ENCODE data around the gene IFRD2.

The IFRD2 gene, protein sequence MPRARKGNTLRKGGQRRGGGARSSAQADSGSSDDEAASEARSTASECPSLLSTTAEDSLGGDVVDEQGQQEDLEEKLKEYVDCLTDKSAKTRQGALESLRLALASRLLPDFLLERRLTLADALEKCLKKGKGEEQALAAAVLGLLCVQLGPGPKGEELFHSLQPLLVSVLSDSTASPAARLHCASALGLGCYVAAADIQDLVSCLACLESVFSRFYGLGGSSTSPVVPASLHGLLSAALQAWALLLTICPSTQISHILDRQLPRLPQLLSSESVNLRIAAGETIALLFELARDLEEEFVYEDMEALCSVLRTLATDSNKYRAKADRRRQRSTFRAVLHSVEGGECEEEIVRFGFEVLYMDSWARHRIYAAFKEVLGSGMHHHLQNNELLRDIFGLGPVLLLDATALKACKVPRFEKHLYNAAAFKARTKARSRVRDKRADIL
- 20.8 to 27.5 (median 22.9) reads per million in 4 donors for total RNA-seq

DNA sequence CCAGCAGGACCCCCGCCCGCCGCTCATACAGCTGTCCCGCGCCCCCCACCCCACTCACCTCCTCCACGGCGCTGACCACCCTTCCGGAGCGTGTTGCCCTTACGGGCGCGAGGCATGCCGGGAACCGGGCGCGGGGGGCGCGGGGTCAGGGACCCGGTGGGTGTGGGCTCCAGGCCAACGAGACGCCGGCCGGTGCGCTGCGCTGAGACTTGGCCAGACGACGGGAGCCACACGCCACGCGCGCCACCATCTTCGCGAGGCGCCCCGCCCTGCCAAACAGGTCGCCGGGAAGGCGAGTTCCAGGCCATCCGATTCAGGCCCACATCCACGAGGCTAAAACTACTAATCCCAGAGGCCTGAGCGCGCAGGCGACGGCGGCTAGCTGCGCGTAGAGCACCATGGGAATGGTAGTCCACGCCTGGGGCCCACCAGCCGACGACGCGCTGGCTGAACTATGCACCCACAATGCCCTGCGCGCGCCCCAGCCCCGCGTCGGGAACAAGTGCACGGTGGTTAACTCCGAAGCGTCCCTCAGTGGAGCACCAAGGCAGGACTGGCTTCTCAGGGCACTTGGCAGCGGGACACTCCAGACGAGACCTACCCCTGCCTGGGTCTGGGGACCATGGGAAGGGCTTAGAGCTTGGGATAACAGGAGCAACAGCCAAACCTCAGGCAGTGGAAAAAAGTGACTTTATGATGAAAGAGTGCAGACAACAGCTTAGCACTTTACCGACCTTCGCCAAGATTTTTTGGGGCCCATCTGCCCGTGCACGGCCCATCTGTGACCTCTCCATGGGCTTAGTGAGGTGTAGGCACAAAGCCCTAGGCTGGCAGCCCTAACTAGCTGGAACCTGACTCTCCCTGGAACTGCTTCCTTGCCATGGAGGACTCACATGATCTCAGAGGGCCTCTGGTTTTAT lies at the start of gene IFRD2:
TSS of gene IFRD2 (minus strand) at position 271 of the 920 bp plus-strand sequence. CDS start at position 116, 155 bp downstream.
- DNase-seq, result peak; percentile 90 to 98 (median 94)

DNA sequence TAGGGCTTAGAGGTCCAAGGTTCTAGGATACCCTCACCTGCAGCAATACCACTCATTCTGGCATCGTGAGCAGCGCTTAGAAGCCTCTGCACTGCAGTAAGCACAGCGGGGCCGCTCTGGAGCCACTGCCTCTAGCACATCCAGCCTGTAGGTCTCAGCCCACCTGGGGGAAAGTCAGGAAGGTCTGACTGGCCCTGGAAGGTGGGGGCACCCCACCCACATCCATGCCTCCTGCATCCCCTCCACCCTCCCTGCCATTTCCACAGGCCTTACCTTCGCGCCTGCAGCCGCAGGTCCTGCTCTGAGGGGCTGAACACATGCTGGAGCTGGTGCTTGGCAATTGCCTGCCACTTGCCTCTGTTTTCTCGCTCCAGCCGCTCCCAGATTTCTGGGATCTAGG lies 49.3 kb upstream of the IFRD2 start:
- no peak for DNase-seq

DNA sequence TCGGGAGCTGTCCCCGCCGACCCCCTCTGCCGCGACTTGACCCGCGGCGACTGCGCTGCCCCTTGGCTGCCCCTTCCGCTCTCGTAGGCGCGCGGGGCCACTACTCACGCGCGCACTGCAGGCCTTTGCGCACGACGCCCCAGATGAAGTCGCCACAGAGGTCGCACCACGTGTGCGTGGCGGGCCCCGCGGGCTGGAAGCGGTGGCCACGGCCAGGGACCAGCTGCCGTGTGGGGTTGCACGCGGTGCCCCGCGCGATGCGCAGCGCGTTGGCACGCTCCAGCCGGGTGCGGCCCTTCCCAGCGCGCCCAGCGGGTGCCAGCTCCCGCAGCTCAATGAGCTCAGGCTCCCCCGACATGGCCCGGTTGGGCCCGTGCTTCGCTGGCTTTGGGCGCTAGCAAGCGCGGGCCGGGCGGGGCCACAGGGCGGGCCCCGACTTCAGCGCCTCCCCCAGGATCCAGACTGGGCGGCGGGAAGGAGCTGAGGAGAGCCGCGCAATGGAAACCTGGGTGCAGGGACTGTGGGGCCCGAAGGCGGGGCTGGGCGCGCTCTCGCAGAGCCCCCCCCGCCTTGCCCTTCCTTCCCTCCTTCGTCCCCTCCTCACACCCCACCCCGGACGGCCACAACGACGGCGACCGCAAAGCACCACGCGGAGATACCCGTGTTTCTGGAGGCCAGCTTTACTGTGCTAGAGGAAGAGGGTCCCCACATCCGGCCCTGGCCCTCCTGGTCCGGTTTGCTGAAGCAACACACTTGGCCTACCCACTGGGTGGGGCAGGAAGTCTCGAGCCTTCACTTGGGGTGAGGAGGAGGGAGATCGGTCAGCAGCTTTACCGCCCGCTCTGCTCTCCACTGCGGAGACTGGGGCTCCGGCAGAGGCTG lies 48.5 kb upstream of the IFRD2 start, which contains the start of gene RASSF1:
TSS of gene RASSF1 (minus strand) at position 389 of the 882 bp plus-strand sequence. CDS start at position 358, 31 bp downstream.
- peak; percentile 39 to 87 (median 56) for DNase-seq

DNA sequence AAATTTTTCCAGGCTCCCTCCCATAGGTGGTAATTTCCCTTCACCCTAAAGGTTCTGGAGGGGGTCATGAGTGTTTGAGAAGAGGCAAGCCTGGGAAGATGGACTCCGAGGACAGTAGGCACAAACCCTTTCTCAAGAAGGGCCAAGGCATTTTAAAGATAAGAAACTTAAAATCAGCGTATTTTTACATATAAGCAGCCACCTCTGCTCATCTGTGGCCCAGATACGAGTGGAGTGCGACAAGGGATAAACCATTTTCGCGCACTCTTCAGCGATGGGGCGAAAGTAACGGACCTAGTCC lies 47.9 kb upstream of the IFRD2 start:
- no peak for DNase-seq

DNA sequence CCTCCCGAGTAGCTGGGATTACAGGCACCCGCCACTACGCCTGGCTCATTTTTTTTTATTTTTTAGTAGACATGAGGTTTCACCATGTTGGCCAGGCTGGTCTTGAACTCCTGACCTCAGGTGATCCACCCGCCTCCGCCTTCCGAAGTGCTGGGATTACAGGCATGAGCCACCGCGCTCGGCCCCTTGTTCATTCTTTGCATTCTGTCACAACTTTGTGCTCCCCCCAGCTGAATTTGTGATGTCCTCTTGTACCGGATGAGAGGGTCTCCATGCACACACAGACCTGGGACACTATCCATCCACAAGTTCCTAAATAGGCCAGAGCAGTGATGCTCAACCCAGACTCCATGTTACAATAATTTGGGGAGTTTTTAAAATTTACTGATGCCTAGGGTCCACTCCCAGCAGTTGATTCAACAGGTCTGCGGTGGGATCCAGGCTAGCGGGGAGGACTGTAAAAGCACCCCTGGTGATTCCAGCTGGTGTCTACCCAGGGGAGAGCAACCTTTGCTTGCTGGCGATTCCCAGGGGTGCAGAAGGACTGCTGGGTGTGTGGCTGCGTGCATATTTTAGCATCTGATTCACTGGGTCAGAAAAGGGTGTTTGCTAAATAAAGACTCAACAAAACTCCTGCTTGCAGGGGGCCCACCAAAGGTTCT lies 47.4 kb upstream of the IFRD2 start:
- DNase-seq, result no peak

DNA sequence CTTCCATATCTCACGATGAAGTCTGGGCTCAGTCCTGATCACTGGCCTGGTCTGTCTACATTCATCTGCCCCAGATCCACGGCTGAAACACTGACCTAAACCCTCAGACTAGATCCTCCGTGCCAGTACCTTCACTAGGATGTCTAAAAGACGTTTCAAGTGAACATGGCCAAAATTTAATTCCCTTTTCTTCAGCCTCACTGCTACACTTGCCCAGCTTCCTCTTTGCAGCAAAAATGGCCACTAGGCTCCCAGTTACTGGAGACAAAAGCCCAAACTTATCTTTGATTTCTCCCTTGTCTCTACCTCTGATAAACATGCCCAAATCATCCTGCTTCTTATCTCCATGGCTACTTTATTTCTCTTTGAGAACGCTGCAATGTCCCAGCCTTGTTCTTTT lies 46.7 kb upstream of the IFRD2 start:
- no peak for DNase-seq

DNA sequence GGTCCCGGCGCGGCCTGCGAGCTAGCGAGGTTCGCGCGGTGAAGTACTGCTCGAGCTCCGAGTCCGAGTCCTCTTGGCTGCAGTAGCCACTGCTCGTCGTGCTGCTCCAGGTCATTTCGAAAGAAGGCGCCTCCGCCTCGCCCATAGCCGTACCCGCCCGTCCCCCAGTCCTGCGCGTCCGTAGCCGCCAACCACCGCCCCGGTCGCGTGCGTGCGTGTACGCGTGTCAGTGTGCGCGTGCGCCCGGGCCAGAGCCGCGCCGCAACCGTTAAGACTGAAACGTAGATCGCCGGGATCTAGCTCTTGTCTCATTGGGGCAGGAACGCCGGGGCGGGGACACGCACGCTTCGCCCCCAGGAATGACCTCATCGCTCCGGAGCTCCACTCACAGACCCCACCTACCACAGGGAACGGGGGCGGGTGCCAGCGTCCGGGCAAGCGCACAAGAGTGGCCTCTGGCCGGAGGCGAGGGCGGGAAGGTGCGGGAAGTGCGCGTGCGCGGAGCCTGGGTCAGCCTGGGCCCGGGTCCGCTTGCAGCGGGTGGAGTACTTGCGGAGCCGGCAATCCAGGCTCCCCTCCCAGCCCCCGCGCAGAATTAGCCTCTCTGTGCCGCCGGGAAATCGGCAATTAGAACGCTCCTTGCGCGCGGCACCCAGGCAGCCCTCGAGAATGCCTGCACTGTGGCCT lies 45.1 kb upstream of the IFRD2 start:
- DNase-seq, result peak; percentile 86 to 99 (median 89)

DNA sequence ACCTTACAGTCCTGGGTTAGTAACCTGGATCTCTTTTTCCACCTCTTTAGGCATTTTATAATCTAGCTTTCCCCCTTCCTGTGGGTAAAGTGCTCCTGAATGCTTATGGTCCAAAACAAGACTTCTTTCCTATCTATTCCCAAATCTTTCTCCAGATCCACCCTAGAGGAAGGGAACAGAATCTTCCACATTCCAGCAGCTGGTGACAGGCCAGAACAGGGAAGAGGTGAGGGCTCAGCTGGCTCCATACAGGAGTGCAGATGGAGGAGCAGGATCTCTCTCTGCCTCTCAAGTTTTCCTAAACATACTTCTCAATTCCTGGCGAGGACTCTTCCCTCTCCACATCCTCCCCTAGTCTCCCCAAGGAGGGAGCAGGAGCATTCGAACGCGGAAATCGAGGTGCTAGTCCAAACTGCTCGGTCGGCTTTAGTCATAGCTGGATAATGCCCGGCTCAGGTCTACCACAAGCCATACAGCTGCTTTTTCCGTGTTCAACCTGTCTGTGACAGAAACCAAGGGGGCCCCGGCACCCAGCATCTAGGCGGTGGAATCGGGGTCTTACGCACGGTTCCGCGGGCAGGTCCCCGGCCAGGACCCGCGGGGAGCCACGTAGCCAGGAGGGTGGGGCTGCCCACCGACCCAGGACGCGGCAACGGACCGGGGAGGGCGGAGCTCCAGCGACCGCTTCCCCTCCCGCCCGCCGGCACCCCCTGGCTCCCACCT lies 44.4 kb upstream of the IFRD2 start:
- DNase-seq, result no peak

DNA sequence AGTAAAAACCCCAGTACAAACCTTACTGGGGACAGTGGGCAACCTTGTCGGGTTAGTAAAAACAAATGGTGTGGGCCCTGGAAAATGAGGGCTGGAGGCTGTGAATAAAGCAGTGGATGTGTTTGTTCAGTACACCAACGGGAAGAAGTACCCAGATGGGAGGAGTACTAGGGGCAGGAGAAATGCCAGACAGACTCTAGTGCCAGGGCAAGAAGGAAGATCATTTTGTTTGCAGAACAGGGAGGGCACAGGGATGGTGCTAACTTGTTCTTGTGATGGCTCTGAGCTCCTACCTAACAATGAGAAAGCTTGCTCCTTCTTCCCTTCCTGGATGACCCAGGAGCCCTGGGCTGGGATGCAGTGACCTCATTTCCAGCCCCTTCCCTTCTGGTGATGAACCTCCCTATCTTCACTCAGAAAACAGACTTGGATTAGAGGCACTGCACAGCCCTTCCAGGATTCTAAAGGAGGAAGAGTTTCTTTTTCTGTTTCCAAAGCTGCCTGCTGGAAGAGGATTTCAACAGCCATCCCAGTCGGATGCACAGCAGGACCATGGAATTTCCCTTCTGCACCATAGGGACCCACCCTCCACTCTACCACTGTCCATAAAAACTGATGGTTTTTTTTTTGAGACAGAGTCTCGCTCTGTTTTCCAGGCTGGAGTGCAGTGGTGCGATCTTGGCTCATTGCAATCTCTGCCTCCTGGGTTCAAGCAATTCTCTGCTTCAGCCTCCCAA lies 42.3 kb upstream of the IFRD2 start:
- no peak for DNase-seq

DNA sequence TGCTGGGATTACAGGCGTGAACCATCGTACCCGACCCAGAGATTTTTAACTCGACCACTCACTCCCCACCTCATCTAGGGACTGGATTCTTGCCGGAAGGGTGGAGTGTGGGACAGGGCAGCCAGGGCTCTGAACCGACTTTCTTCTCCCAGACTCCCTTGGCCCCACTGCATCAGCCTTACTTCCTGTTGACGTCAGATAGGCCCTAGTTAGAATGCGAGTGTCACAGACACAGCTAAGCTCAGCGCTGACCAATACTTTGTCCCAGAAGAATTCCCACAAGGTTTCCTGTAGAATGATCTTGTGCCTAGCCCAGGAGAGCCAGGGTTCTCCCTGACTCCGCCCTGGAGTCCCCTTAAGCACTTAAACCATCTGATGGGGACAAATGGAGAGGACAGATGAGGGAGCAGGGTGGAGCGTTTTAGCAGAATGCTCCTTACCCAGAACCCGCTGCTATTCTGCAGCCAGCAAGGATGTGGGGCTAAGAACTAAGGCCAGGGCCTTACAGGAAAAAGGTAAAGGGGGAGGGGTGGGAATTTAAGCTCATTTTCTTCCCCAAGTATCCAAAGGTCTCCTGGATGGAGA lies 41.6 kb upstream of the IFRD2 start:
- DNase-seq, result no peak

DNA sequence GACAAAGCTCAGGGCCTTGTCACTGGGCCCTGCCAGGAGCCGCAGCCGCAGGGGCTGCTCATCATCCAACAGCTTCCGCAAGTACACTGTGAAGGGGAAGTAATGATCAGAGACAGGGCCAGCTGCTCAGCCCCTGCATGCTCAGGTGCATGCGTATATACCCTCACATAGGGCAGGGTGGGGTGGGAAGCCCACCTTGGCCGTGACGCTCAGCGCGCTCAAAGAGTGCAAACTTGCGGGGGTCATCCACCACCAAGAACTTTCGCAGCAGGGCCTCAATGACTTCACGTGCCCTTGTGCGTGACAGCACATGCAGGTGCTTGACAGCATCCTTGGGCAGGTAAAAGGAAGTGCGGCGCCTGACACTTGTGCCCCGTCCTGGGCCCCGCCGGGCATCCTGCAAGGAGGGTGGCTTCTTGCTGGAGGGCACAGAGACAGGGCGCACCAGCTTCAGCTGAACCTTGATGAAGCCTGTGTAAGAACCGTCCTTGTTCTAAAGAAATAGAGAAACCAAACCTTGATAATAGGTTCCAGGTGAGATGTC lies 39.2 kb upstream of the IFRD2 start:
- DNase-seq, result no peak

DNA sequence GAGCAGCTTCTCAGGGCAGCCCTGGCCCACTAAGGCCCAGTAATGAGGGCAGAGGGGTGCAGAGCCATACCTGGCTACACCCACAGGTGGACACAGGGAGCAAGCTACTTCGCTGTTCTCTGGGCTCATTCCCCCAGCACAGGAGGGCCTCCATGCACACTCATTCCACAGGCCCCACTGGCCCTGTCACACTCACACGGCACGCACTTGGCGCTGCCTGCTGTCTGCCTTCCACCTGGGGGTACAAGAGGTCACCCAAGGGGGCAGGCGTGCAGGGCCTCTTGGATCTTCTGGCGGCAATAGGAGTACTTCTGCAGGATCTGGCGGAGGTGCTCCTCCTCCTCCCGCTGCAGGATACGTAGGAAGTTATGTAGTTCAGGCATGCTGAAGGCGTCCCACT lies 38.1 kb upstream of the IFRD2 start:
- no peak for DNase-seq

DNA sequence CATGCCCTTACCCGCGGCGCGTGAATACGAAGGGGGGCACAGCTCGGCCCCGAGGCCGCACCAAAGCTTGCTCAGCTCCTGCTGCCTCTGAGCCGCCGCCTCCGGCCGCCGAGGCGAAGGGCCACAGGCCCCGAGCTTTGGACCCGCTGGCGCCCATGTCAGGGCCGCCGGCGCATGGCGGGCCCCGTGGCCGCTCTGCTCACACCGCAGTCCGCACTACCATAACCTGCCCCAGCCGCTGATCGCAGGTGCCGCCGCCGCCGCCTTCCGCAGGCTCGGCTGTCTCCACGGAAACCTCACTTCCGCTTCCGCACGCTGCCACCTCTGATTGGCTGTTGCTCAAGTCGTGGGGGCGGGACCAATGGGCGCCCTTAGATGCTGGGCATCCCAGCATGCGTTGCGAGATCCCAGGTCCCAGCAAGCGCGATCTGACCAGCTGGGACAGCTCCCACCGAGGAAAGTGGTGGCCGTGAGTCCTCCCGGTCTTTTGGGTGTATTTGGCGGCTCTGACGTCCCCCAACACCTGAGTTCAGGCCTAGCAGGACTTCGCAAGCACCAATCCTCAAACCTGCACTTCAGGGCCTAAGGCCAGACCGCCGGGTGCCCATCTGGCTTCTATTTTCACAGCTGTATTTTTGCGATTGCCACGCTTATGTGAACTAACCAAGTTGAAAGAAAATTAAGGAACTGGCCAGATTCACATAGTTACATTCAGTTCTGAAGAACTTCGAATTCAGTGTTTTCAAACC lies 35.9 kb upstream of the IFRD2 start, which contains the start of gene TUSC2:
TSS of gene TUSC2 (minus strand) at position 281 of the 749 bp plus-strand sequence. CDS start at position 157, 124 bp downstream.
- peak; percentile 89 to 96 (median 94) for DNase-seq

DNA sequence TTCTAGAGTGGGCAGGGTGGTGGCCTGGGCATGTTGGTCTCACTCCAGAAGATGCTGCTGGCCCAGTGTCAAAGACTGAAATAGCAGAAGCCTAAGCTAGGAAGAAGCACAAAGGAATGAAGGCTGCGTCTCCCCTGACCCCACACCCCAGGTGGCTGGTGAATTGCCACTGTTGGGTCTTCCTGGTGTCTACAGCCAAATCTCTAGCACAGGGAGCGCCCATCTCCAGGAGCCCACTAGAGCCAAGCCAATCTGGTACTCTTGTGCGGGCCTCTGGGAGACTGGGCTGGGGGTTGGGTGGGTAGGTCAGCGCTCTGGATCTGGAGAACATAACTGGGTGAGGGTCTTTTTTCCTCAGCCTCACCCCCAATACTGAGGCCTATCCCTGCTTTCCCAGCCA lies 34.9 kb upstream of the IFRD2 start:
- DNase-seq, result no peak

DNA sequence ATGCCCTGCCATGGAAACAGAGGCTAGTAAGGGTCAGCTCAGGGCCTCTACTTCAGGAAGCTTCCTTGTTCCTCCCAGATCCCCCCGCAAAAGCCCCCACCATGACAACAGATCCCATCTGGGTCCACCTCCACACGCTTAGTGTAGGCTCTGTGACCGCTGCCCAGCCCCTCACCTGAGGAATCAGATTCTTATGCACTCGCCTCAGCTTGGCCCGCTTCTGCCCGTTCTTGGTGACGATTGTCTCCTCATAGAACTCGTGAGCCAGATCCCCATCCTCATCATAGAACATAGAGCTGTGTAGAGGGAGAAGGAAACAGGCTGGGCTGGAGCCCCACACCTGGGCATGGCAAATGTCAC lies 33.9 kb upstream of the IFRD2 start:
- no peak for DNase-seq

DNA sequence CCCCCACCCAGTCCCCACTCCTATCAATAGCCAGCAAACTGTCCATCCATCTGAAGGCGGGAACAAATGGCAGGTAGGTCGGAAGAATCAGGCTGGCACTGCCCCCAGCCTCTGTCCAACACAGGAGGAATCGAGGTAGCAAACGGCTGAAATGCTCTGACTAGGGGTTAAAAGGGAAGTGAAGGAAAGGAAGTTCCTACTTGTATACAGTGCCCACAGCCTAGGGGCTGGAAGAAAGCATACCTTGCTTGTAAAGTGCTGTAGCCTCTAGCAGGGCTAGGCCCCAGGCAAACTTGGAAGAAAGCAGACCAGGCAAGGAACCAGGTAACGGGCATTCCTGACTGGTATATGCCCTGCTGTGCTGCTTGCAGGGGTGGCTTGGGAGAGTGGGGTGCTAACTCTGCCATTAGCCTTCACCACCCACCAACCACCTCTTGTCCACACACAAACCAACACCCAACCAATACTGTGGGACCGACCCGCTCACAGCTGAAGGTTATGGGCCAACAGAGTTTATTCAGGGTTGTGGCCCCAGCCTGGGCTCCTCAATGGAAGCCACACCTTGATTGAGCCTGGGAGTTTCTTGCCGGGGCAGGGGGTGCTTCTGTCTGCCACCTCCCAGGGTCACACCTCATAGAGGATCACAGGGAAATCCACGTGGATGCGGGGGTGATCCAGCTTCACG lies 33.4 kb upstream of the IFRD2 start:
- DNase-seq, result no peak

DNA sequence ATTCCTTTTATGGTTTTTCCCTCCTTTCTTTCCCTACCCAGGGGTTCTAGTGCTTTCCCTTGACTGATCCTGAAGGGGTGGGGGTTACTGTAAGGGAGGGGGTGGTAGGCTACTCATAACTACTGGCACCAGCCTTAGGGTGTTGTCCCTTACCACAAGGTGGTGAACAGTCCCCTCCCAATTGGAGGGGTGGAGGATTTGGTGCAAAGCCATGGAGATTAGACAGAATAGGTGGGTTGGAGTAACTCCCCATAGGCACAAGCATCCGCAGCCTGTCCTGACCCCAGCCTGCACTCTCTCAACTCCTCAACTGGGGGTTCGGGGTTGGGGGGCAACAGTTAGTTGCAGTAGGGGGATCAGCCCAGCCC lies 32.9 kb upstream of the IFRD2 start:
- no peak for DNase-seq
